ENCODE measurements around the gene CHADL.
"Not testable (repeated sequence)": the region's sequence is repeated elsewhere in the genome, so short reads cannot be mapped to it uniquely, and the experiment has no call there.

Gene CHADL, protein sequence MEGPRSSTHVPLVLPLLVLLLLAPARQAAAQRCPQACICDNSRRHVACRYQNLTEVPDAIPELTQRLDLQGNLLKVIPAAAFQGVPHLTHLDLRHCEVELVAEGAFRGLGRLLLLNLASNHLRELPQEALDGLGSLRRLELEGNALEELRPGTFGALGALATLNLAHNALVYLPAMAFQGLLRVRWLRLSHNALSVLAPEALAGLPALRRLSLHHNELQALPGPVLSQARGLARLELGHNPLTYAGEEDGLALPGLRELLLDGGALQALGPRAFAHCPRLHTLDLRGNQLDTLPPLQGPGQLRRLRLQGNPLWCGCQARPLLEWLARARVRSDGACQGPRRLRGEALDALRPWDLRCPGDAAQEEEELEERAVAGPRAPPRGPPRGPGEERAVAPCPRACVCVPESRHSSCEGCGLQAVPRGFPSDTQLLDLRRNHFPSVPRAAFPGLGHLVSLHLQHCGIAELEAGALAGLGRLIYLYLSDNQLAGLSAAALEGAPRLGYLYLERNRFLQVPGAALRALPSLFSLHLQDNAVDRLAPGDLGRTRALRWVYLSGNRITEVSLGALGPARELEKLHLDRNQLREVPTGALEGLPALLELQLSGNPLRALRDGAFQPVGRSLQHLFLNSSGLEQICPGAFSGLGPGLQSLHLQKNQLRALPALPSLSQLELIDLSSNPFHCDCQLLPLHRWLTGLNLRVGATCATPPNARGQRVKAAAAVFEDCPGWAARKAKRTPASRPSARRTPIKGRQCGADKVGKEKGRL

GRCh38 chr22:41240377-41241132, at the start of gene CHADL:
TSS of gene CHADL (minus strand) at chr22:41240931. CDS start at chr22:41240881, 50 bp downstream.
- peak; percentile 98 for DNase-seq (ENCODE audit: low spot score)

- no peak for DNase-seq (ENCODE audit: low spot score)
These were observed 48.9 kb upstream of the CHADL start for GRCh38 chr22:41289671-41290070.

GRCh38 chr22:41288245-41288946, 47.7 kb upstream of the CHADL start:
- DNase-seq (ENCODE audit: low spot score): no peak

DNA sequence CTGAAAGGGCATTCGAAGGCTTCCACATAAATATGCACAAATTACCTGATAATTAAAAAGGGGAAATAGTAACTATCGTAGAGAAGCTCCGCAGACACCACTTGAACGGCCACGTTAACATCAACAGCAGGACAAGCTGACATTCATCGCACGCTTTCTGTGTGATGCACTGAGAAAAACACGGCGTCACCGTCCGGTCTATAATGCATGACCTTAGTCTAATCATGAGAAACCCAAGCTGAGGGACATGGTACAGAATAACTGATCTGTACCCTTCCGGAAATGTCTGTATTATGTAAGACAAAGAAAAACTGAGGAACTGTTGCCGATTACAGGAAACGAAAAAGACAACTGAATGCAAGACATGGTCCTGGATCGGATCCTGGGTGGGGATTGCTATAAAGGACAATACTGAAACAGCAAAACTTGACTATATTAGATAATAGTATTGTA, 45.9 kb upstream of the CHADL start:
- DNase-seq (ENCODE audit: low spot score): peak; percentile 54

DNA sequence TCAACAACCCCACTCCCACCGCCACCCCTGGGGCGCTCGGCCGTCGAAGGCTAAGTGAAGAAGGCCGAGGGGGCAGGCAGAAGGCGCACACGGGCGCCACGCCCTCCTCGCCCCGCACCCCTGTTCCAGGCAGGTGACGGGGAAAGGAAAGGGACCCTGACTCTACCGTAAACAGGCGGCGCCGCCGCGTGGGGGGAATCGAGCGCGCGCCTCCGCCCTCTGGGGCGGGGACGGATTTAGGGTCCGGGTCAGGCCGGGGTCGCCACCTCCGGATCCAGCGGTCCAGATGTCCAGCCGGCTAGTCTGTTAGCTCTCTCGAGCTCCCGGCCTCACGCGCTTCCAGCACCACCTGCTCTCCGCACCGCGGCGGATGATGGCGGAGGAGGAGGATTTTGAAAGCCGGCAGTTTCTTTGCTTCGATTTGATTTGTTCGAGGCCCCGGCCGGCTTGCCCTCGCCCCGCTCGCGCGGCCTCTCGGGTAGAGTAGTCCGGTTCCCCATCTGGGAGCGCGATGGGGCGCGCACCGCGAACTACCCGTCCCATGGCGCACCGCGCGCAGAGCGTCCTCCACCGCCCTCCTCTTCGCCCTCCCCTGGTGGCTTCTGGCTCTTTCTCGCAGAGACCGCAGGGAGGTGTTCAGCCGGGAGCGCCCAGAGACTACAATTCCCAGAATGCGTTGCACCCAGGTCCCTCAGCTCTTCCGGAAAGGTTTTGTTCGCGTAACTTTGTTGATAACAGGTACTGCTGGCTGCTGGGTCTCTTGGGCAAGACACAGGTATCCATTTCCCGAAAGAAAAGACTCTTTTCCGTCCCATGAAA, 45.3 kb upstream of the CHADL start, which contains the start of gene RANGAP1:
Gene RANGAP1 (minus strand): TSS at position 368 of the 819 bp plus-strand sequence. CDS start 5,143 bp downstream, outside the sequence.
- DNase-seq (ENCODE audit: low spot score): peak; percentile 99

GRCh38 chr22:41285441-41285819, 44.7 kb upstream of the CHADL start:
- DNase-seq (ENCODE audit: low spot score): peak; percentile 66

DNA sequence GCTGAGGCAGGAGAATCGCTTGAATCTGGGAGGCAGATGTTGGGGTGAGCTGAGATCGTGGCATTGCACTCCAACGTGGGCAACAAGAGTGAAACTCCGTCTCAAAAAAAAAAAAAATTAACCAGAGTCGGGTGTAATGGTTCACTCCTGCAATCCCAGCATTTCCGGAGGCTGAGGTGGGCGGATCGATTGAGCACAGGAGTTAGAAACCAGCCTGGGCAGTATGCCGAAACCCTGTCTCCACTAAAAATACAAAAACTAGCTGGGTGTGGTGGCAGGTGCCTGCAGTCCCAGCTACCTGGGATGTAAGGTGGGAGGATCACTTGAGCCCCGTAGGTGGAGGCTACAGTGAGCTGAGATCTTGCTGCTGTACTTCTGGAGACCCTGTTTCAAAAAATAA, 43.7 kb upstream of the CHADL start:
- DNase-seq (ENCODE audit: low spot score): no peak

GRCh38 chr22:41280854-41281253, 40.1 kb upstream of the CHADL start:
- DNase-seq (ENCODE audit: low spot score): no peak

- DNase-seq (ENCODE audit: low spot score): no peak
These were observed 39.3 kb upstream of the CHADL start for GRCh38 chr22:41280065-41280464.

DNA sequence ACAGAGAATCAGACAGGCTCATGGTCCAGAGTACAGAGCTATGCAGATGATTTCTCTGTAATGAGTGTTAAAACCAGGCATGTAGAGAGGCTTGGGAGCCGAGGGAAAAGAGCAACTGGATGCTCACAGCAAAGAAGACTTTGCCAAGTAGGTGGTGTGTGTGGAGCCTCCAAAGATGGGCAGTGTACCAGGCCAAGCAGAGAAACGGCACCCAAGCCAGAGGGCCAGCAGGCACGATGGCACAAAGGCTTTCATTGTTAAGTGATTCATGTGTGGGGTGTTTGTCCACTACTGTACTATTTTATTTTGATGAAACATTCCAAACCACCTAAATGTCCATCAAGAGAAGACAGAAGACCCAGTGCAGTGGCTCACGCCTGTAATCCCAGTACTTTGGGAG, 34.1 kb upstream of the CHADL start:
- DNase-seq (ENCODE audit: low spot score): peak; percentile 85

DNA sequence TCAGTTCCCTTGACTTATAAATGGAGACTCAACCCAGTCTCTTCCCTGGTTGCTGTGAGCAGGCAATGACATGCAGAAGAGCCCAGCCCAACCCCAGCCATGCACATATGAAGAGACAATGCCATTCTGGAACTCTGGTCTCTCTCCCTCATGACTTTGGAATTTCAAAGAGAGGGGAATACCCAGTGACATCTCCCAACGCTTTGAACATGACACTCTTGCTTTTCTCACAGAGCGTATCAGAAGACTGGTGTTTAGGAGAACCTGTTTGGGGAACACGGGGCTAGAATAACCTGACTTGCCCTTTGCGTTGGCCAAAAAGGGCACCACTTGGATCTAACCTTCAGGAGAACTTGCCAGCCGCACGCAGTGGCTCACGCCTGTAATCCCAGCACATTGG, 32.4 kb upstream of the CHADL start:
- DNase-seq (ENCODE audit: low spot score): no peak

DNA sequence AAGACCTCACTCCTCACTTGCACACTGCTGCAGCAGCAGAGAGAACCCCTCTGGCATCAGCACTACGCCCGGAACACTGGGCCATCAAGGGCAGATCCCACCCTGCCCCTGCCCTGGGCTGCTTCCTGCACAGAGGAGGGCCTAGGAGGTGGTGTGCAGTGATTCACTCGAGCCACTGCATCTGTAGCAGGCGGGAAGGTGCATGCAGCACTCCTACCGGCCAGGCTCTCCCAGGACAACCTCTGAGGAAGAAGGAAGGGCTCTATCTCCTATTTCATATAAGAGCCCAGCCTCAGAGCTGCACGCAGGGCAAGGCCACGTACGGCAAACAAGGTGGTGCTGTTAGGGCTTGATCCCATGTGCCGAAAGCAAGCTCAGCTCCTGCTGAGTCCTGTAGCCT, 31.1 kb upstream of the CHADL start:
- DNase-seq (ENCODE audit: low spot score): no peak

- DNase-seq (ENCODE audit: low spot score): no peak
These were observed 27.2 kb upstream of the CHADL start for GRCh38 chr22:41267958-41268357.

GRCh38 chr22:41264408-41264941, 23.7 kb upstream of the CHADL start:
- peak; percentile 93 for DNase-seq (ENCODE audit: low spot score)

- DNase-seq (ENCODE audit: low spot score): no peak
These were observed 23.0 kb upstream of the CHADL start for GRCh38 chr22:41263704-41264103.

DNA sequence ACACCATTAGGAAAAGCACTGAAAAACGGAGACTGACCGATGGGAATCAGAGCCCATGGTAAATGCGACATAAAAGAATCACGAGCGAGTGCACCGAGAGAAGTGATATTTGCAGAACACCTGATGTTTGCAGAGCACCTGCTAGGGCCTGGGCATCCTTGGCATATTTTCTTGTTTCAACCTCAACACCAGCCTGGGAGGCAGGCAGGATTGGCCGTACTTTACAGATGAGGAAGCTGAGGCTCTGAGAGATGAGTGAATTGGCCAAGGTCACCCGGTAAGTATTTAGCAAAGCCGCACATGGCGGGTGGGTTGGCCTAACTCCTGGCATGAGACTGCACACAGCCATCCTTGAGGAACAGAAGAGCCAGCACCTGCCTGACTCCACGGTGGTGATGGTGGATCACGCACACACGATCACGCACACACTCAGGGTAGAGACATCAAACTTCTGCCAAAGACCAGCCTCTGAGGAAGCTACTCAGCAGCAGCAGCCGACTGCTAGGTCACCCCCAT, 21.6 kb upstream of the CHADL start:
- DNase-seq (ENCODE audit: low spot score): no peak

DNA sequence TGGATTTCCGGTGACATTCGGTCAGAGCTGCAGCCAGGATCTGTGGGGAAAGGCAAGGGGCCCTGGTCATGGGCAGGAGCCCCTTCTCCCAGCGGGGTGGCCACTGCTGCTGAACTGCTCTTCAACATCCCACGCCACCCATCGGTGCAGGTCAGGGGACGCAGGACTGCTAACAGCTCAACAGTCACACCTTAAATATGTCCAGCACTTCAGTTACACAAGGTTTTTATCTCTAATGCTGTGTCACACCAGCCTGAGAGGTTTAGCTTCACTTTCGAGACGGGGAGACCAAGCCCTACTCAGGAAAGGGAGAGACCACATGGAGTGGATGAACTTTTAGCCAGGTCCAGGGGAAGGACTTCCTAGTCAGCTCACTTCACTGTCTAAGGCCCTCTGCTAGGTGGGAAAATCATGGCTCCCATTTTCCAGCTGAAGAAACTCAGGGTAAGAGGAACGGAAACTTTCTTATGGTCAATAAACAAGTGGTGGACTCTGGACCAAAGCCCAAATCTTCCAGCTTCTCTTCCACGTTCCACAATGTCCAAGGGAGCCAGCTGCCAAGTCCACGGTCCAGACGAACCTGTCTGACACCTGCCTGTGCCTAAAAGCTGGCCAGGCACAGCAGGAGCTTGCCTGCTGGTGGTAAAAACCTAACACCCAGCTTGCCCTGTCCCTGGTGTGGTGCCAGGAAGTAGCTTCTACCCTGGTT, 21.0 kb upstream of the CHADL start:
- no peak for DNase-seq (ENCODE audit: low spot score)

- no peak for DNase-seq (ENCODE audit: low spot score)
These were observed 20.1 kb upstream of the CHADL start for GRCh38 chr22:41260871-41261270.

GRCh38 chr22:41259756-41260155, 19.0 kb upstream of the CHADL start:
- DNase-seq (ENCODE audit: low spot score): not testable (repeated sequence)

DNA sequence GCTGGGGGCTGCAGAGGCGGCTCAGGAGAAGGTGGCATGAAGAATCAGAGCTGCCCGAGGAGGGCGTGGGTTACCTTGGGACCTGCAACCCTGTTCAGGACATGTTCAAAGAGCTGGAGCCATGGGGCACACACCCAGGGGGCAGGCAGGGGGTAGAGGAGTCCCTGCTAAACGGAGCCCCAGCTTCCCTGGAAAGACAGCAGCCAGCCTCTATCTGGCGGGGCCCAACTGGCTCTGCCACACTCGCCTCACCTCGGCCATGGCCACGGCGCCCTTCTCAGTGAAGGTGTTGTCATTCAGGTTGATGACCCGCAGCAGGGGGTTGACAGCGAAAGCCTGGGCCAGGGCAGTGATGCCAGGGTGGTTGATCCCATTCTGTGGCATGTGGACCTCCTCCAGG, 17.0 kb upstream of the CHADL start:
- DNase-seq (ENCODE audit: low spot score): no peak

All from Ammon's horn (tissue), 1 donor.